ENCODE results near the gene MZT2B.
"Not testable (repeated sequence)": the region's sequence is repeated elsewhere in the genome, so short reads cannot be mapped to it uniquely, and the experiment has no call there.

DNA sequence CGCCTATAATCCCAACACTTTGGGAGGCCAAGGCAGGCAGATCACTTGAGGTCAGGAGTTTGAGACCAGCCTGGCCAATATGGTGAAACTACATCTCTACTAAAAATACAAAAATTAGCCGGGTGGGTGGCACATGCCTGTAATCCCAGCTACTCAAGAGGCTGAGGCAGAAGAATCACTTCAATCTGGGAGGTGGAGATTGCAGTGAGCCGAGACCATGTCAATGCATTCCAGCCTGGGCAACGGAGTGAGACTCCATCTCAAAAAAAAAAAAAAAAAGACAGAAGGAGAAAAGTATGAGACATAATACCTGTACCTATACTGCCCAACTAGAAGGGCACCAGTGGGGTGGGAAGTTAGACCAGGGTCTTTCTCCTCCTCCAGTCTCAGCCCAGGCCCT, 22.7 kb upstream of the MZT2B start:
- TF ChIP-seq, protein P1, sequence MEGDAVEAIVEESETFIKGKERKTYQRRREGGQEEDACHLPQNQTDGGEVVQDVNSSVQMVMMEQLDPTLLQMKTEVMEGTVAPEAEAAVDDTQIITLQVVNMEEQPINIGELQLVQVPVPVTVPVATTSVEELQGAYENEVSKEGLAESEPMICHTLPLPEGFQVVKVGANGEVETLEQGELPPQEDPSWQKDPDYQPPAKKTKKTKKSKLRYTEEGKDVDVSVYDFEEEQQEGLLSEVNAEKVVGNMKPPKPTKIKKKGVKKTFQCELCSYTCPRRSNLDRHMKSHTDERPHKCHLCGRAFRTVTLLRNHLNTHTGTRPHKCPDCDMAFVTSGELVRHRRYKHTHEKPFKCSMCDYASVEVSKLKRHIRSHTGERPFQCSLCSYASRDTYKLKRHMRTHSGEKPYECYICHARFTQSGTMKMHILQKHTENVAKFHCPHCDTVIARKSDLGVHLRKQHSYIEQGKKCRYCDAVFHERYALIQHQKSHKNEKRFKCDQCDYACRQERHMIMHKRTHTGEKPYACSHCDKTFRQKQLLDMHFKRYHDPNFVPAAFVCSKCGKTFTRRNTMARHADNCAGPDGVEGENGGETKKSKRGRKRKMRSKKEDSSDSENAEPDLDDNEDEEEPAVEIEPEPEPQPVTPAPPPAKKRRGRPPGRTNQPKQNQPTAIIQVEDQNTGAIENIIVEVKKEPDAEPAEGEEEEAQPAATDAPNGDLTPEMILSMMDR (IDR thresholded peaks at IDR 0.05): not testable (repeated sequence)
- not testable (repeated sequence) for TF ChIP-seq POLR2A, EP300 (IDR thresholded peaks at IDR 0.05)
